ENCODE measurements around the gene MFSD11. TPM values are rescaled to one million over a fixed set of nuclear protein-coding genes. Genes with fewer than 3 reads are reported as not detected.

The MFSD11 gene
- total and polyA plus RNA-seq, 2 donors (not counting 3 experiments of a cell fraction or from before 2014, with no cell fraction given), result 23.5 to 35.2 TPM

DNA sequence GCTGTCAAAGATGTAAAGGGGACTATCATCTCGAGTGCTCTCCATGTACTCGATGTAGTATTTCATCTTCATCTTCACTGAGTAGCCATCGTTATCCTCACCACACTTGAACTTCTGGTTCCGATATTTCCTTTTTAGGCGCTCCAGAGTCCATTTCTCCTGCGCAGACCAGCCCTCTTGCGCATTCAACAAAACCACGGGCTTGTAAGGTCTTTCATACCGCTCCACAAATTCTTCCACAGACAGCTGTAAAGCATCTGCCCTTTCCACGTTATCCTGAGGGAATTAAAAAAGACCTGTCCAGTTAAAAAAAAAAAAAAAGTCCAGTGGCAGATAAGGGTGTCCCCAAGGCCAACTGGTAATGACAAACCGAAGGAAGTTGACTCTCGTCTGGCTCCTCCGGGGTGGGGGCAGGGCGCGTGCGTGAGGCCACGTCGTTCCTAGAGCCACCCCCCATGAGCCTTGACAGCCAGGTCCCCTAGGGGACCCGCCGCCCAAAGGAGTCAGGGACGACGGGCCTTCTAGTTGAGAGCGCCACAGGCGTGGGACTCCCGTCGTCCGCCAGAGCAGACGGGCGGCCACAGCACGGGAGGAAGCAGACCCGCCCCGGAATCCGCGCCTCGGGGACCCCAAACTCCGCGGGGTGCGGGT, 12.2 kb upstream of the MFSD11 start:
- H4K20me1 ChIP-seq (replicated peaks; ENCODE audit: control insufficient read depth, extremely low read depth, insufficient read depth, low read length), result no peaks in the 10 kb centered on the region
- peak overlapping the region; percentile 90 for H3K9ac ChIP-seq (replicated peaks; ENCODE audit: extremely low read depth, insufficient read depth, low read length)
- POLR2A ChIA-PET, result interaction anchor here (0.7 to 1.0 kb wide), 3 partner anchors 10 to 12 kb away, joined by 3 to 6 read pairs (median 4); partner anchors contain the start of gene MFSD11
- H3K9me3 ChIP-seq (replicated peaks; ENCODE audit: control insufficient read depth, insufficient read depth, low read length), result no peaks in the 10 kb centered on the region
- H3K4me2 ChIP-seq (ENCODE audit: insufficient read depth, low read length), result peak overlapping the region; percentile 71
- peaks cover 18% of the 10 kb centered on the region for H3K4me1 ChIP-seq (ENCODE audit: control insufficient read depth, extremely low read depth, insufficient read depth, low read length)
- H3K79me2 ChIP-seq (ENCODE audit: control insufficient read depth, insufficient read depth, low read length), result peaks cover 61% of the 10 kb centered on the region
- H3K9me1 ChIP-seq (replicated peaks; ENCODE audit: control insufficient read depth, extremely low read depth, insufficient read depth, low read length), result no peaks in the 10 kb centered on the region
- no peaks in the 10 kb centered on the region for H3K27me3 ChIP-seq (ENCODE audit: control insufficient read depth in 2 of 2, insufficient read depth in 2 of 2, low read length in 2 of 2)
- dilution Hi-C loops (cut with MboI; ENCODE audit: extremely low pct_ligation_motif_present, low sequenced_read_pairs) (no loop called here), intact Hi-C loops (cut with micrococcal nuclease) (loop anchor here (1.0 kb wide), 2 partner anchors 12 to 14 kb away; partner anchors contain the start of gene SRSF2)
- DNase-seq (ENCODE audit: low read depth, low spot score) (peak; percentile 59), FAIRE-seq (no peak)
- H3K4me3 ChIP-seq (replicated peaks in 1 of 3; ENCODE audit: insufficient read depth in 1 of 3, low read depth in 1 of 3, low read length in 3 of 3), result peak overlapping the region; percentile 66 to 99 (median 90)
- H2AFZ ChIP-seq (ENCODE audit: low read depth, low read length), result peak overlapping the region; percentile 56
- peak overlapping the region; percentile 72 for H3K27ac ChIP-seq (ENCODE audit: insufficient read depth, low read depth, low read length)
- H3K36me3 ChIP-seq (ENCODE audit: control insufficient read depth in 2 of 2, extremely low read depth in 1 of 2, insufficient read depth in 2 of 2, low read length in 2 of 2), result peaks cover 11 to 20% of the 10 kb centered on the region in 2 experiments
- TF ChIP-seq MYC (IDR thresholded peaks at IDR 0.05; ENCODE audit: low read depth, low read length) (no peak), GATA2 (IDR thresholded peaks at IDR 0.05; ENCODE audit: insufficient read depth, insufficient read length, low read depth, low read length) (no peak), POLR2AphosphoS5 (IDR thresholded peaks at IDR 0.05; ENCODE audit: insufficient read depth, low read depth, low read length) (no peak), POLR2A (IDR thresholded peaks at IDR 0.05; ENCODE audit: low read depth, low read length) (no peak), JUN (IDR thresholded peaks at IDR 0.05; ENCODE audit: borderline replicate concordance, insufficient read depth, insufficient read length, low read depth) (no peak)
- TF ChIP-seq, protein P1, sequence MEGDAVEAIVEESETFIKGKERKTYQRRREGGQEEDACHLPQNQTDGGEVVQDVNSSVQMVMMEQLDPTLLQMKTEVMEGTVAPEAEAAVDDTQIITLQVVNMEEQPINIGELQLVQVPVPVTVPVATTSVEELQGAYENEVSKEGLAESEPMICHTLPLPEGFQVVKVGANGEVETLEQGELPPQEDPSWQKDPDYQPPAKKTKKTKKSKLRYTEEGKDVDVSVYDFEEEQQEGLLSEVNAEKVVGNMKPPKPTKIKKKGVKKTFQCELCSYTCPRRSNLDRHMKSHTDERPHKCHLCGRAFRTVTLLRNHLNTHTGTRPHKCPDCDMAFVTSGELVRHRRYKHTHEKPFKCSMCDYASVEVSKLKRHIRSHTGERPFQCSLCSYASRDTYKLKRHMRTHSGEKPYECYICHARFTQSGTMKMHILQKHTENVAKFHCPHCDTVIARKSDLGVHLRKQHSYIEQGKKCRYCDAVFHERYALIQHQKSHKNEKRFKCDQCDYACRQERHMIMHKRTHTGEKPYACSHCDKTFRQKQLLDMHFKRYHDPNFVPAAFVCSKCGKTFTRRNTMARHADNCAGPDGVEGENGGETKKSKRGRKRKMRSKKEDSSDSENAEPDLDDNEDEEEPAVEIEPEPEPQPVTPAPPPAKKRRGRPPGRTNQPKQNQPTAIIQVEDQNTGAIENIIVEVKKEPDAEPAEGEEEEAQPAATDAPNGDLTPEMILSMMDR (IDR thresholded peaks at IDR 0.05; ENCODE audit: extremely low read depth in 1 of 2, insufficient read depth in 1 of 2, low read depth in 1 of 2, low read length in 2 of 2), result no peak
- TF ChIP-seq, protein P2, sequence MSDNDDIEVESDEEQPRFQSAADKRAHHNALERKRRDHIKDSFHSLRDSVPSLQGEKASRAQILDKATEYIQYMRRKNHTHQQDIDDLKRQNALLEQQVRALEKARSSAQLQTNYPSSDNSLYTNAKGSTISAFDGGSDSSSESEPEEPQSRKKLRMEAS (IDR thresholded peaks at IDR 0.05; ENCODE audit: insufficient read depth, insufficient read length), result no peak
- CTCF ChIA-PET, result interaction anchor here (0.7 to 3.2 kb wide), 7 partner anchors 11 to 502 kb away, joined by 3 to 22 read pairs (median 4); partner anchors contain the start of genes MFSD11 and SRSF2
- BruUV-seq (replicated peaks), result no TSS peak
